SK-N-SH (cell line): ENCODE results near the gene MRM1. TPM values are rescaled to one million over a fixed set of nuclear protein-coding genes. Genes with fewer than 3 reads are reported as not detected.

ENCODE experiments used
- CTCF ChIA-PET: fragments of 300-600, 350-600 bp; formaldehyde crosslinking; extraction: SDS; loops from one replicate; lab custom pipeline; 2021; lab: Yijun Ruan, JAX
- POLR2A ChIA-PET: fragments of 350-600 bp; sonication (Branson Sonifier 250); formaldehyde crosslinking; extraction: SDS; loops from one replicate; lab custom pipeline; 2020; ENCODE audit warnings: antibody characterized with exemption, inconsistent platforms; lab: Yijun Ruan, JAX
- DNase-seq: peaks from one replicate; pipeline ENCODE4 v3.0.0; 2012
- H2AFZ ChIP-seq: fragments of 200-600 bp; sonication (generic); 2 replicates; pipeline ENCODE4 v1.8.1; 2016; ENCODE audit warnings: antibody characterized with exemption, mild to moderate bottlenecking, low read depth
- H3F3A ChIP-seq: fragments of 200-600 bp; sonication (generic); replicated peaks from 2 replicates; pipeline ENCODE3; 2016; ENCODE audit warnings: antibody characterized with exemption, mild to moderate bottlenecking; ENCODE audit not compliant: insufficient read depth
- H3K27ac ChIP-seq, 2 experiments: fragments of 200-500 bp in 1 of 2; fragments of 200-600 bp in 1 of 2; sonication (Bioruptor generic) in 1 of 2; sonication (generic), shearing (Covaris generic) in 1 of 2; 2 replicates each; pipeline versions ENCODE4 v1.5.1 to v1.6.1; 2014 to 2016; ENCODE audit warnings: low read depth in 2 of 2, inconsistent platforms in 1 of 2, low read length in 1 of 2, mild to moderate bottlenecking in 1 of 2, mixed read lengths in 1 of 2
- H3K27me3 ChIP-seq: fragments of 200-600 bp; sonication (generic), shearing (Covaris generic); 2 replicates; pipeline ENCODE4 v1.6.1; 2016; ENCODE audit warnings: mixed run types; ENCODE audit not compliant: insufficient read depth
- H3K36me3 ChIP-seq, 2 experiments: fragments of 200-500 bp in 1 of 2; fragments of 200-600 bp in 1 of 2; sonication (Bioruptor generic) in 1 of 2; sonication (generic) in 1 of 2; replicated peaks in 1 of 2; 2 replicates each; pipeline versions ENCODE3 to v1.5.1; 2014 to 2016; ENCODE audit warnings: low read length in 1 of 2, mild to moderate bottlenecking in 1 of 2; ENCODE audit not compliant: insufficient read depth in 2 of 2, control insufficient read depth in 1 of 2
- H3K4me1 ChIP-seq, 2 experiments: fragments of 200-500 bp in 1 of 2; fragments of 200-600 bp in 1 of 2; sonication (Bioruptor generic) in 1 of 2; sonication (generic), shearing (Covaris generic) in 1 of 2; 2 replicates each; pipeline versions ENCODE4 v1.5.1 to v1.6.1; 2014 to 2016; ENCODE audit warnings: low read depth in 1 of 2, low read length in 1 of 2, mixed run types in 1 of 2; ENCODE audit not compliant: insufficient read depth in 2 of 2, control insufficient read depth in 1 of 2
- H3K4me2 ChIP-seq: fragments of 200-600 bp; sonication (generic), shearing (Covaris generic); 2 replicates; pipeline ENCODE4 v1.6.1; 2017; ENCODE audit warnings: mixed run types
- H3K4me3 ChIP-seq, 2 experiments: fragments of 200-500 bp in 1 of 2; fragments of 200-600 bp in 1 of 2; sonication (Bioruptor generic) in 1 of 2; sonication (generic), shearing (Covaris generic) in 1 of 2; 2 replicates each; pipeline versions ENCODE4 v1.5.1 to v1.8.1; 2014 to 2016; ENCODE audit warnings: low read depth in 2 of 2, inconsistent platforms in 1 of 2, low read length in 1 of 2, mild to moderate bottlenecking in 1 of 2, mixed read lengths in 1 of 2, moderate library complexity in 1 of 2
- H3K79me2 ChIP-seq: fragments of 200-600 bp; sonication (generic); 2 replicates; pipeline ENCODE4 v1.8.1; 2017; ENCODE audit warnings: mild to moderate bottlenecking; ENCODE audit not compliant: insufficient read depth
- H3K9ac ChIP-seq: fragments of 200-600 bp; sonication (generic); 2 replicates; pipeline ENCODE4 v1.6.1; 2017; ENCODE audit warnings: mixed run types
- H3K9me2 ChIP-seq: fragments of 200-600 bp; sonication (generic); 2 replicates; pipeline ENCODE4 v1.6.1; 2017; ENCODE audit warnings: mixed run types
- H3K9me3 ChIP-seq: fragments of 200-600 bp; sonication (generic); 2 replicates; pipeline ENCODE4 v1.6.1; 2017; ENCODE audit warnings: mixed run types, mild to moderate bottlenecking, moderate library complexity
- H4K20me1 ChIP-seq: fragments of 200-600 bp; sonication (generic); 2 replicates; pipeline ENCODE4 v1.6.1; 2017; ENCODE audit warnings: mild to moderate bottlenecking, mixed run types; ENCODE audit not compliant: insufficient read depth
- CHD2 ChIP-seq: fragments of 150-350 bp; IDR thresholded peaks from 2 replicates; pipeline ENCODE4 v1.6.1; 2018; ENCODE audit warnings: low read length; ENCODE audit not compliant: partially characterized antibody
- FOXJ3 ChIP-seq: sonication (generic); formaldehyde crosslinking; IDR thresholded peaks from 2 replicates; pipeline ENCODE4 v1.5.1; 2020; ENCODE audit warnings: mild to moderate bottlenecking, missing genetic modification reagents
- IRF3 ChIP-seq: fragments of 150-350 bp; IDR thresholded peaks from 2 replicates; pipeline ENCODE4 v1.6.1; 2016; ENCODE audit warnings: mild to moderate bottlenecking, low read depth, low read length
- JUND ChIP-seq: IDR thresholded peaks from 2 replicates; pipeline ENCODE4 v1.4.0; 2012
- MAX ChIP-seq: IDR thresholded peaks from 2 replicates; pipeline ENCODE4 v1.4.0; 2012; ENCODE audit warnings: low read depth
- MXI1 ChIP-seq: IDR thresholded peaks from 2 replicates; pipeline ENCODE4 v1.6.1; 2012; ENCODE audit warnings: mild to moderate bottlenecking, low read depth, low read length, improper control_type of control experiment
- SIN3A ChIP-seq: IDR thresholded peaks from 2 replicates; pipeline ENCODE4 v1.6.1; 2012; ENCODE audit warnings: low read depth, mild to moderate bottlenecking, low read length, moderate library complexity, borderline replicate concordance
- SMC3 ChIP-seq: IDR thresholded peaks from 2 replicates; pipeline ENCODE4 v1.6.1; 2012; ENCODE audit warnings: low read depth, low read length, improper control_type of control experiment
- TCF12 ChIP-seq: IDR thresholded peaks from 2 replicates; pipeline ENCODE4 v1.4.0; 2012
- WGBS: methylation state at CpG from one replicate; pipeline ENCODE4 v1.1.6; 2017; ENCODE audit warnings: low lambda C conversion rate; 5-methylcytosine and 5-hydroxymethylcytosine counted together
- polyA plus RNA-seq, 3 experiments: library from polyadenylated mRNA; depleted of rRNA; stranded (reverse); fragments of >200 nt; gene quantifications; 2 replicates each; pipeline ENCODE4 v1.2.3, GENCODE V29; 2012
- TF ChIP-seq, protein P1 (sequence below): IDR thresholded peaks from 2 replicates; pipeline ENCODE4; 2012
- TF ChIP-seq, protein P2 (sequence below): IDR thresholded peaks from 2 replicates; pipeline ENCODE4 v1.4.0; 2012; ENCODE audit warnings: low read depth, borderline replicate concordance

MRM1 gene
- polyA plus RNA-seq, 1 of the 3 experiments (the other 2 are of a cell fraction) = 9.8 TPM

DNA sequence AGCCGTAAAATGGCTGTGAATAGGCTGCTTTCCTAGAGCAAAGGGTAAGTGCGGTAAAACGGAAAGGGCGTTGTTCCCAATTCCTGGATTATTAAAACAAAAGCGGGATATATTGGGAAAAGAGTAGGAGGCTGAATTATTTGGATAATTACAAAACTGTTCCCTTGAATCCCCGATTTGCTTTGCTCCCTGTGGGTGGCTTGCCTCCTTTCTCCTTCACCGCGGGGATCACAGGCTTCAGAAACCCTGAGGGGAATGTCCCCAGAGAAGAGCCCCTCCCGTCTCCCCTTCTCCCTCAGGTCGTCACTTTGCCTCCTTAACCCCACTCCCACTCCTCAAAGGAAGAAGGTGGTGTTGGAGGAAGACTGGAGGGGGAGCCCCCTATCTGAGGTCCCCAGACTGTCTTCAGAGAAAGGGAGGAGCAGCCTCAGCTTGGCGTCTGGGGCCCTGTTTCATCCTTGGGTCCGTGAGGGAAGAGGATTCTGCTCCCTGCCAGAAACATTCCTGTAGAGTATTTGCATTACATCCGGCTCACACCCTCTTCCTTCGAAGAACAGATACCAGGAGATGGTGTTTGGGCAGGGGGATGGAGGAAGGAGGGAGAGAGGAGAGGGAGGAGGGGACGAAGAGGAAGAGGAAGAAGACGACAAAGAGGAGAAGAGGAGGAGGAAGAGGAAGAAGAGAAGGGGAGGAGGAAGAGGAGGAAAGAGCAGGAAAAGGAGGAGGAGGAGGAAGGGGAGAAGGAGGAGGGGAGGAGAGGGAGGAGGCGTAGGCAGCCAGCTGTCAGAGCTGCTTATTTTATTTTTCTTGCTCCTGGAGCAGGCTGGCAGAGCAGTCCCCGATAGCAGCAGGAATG is 31.8 kb downstream of the MRM1 start (continued):
- TF ChIP-seq, protein P1, sequence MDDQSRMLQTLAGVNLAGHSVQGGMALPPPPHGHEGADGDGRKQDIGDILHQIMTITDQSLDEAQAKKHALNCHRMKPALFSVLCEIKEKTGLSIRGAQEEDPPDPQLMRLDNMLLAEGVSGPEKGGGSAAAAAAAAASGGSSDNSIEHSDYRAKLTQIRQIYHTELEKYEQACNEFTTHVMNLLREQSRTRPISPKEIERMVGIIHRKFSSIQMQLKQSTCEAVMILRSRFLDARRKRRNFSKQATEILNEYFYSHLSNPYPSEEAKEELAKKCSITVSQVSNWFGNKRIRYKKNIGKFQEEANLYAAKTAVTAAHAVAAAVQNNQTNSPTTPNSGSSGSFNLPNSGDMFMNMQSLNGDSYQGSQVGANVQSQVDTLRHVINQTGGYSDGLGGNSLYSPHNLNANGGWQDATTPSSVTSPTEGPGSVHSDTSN = no peak

DNA sequence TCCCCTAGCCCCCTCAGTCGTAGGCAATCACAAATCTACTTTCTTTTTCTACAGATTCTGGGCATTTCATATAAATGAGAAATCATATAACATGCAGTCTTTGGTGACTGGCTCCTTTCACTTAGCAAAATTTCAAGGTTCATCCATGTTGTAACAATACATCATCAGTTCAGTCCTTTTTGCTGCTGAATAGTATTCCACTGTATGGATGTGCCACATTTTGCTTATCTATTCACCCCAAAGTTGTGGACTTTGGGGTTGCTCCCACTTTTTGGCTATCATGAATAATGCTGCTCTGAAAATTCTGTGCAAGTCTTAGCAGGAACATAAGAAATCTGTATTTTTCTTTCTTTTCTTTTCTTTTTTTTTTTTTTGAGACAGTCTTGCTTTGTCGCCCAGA is 39.0 kb downstream of the MRM1 start:
- no peak overlapping the region for H3K4me2 ChIP-seq
- H4K20me1 ChIP-seq = no peaks in the 10 kb centered on the region
- H2AFZ ChIP-seq = no peak overlapping the region
- H3K79me2 ChIP-seq = no peaks in the 10 kb centered on the region
- no peaks in the 10 kb centered on the region for H3K9me2 ChIP-seq
- no peaks in the 10 kb centered on the region for H3K36me3 ChIP-seq
- 80% methylated on average over 2 of the region's 2 CpGs for WGBS
- H3K27ac ChIP-seq = no peak overlapping the region
- peaks cover 0 to 2% of the 10 kb centered on the region in 2 experiments; a peak in 1 of 4 replicates for H3K4me1 ChIP-seq
- peaks cover 40% of the 10 kb centered on the region for H3K27me3 ChIP-seq
- H3K9me3 ChIP-seq = no peaks in the 10 kb centered on the region
- H3F3A ChIP-seq = no peaks in the 10 kb centered on the region
- CTCF ChIA-PET = interaction anchor here (0.9 to 3.2 kb wide), 3 partner anchors 11 to 407 kb away, joined by 3 to 13 read pairs (median 3); no protein-coding TSS in a partner anchor
- H3K9ac ChIP-seq = no peak overlapping the region
- H3K4me3 ChIP-seq = no peak overlapping the region
- POLR2A ChIA-PET = no interaction called here
- no peak for DNase-seq
- TF ChIP-seq SIN3A (no peak), MXI1 (no peak), MAX (no peak), FOXJ3 (CRISPR knock-in tag) (no peak), SMC3 (no peak)
- TF ChIP-seq, protein P2, sequence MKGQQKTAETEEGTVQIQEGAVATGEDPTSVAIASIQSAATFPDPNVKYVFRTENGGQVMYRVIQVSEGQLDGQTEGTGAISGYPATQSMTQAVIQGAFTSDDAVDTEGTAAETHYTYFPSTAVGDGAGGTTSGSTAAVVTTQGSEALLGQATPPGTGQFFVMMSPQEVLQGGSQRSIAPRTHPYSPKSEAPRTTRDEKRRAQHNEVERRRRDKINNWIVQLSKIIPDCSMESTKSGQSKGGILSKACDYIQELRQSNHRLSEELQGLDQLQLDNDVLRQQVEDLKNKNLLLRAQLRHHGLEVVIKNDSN = no peak

- Histone ChIP-seq H3K27ac (no peak overlapping the region), H3K4me2 (no peak overlapping the region), H3K27me3 (peaks cover 40% of the 10 kb centered on the region), H3K79me2 (no peaks in the 10 kb centered on the region), H4K20me1 (no peaks in the 10 kb centered on the region), H3K4me3 (no peak overlapping the region), H3K9me3 (no peaks in the 10 kb centered on the region), H3K4me1 (peaks cover 0 to 2% of the 10 kb centered on the region in 2 experiments; a peak in 1 of 4 replicates), H2AFZ (no peak overlapping the region), H3F3A (no peaks in the 10 kb centered on the region), H3K36me3 (no peaks in the 10 kb centered on the region), H3K9ac (no peak overlapping the region)
- no peak for DNase-seq
- 95% methylated on average over 6 of the region's 10 CpGs for WGBS
- ChIA-PET POLR2A (no interaction called here), CTCF (interaction anchor here (0.9 to 1.0 kb wide), 3 partner anchors 11 to 407 kb away, joined by 3 to 5 read pairs (median 3); no protein-coding TSS in a partner anchor)
- TF ChIP-seq TCF12 = no peak
- TF ChIP-seq CHD2 = no peak
- no peak for TF ChIP-seq IRF3
- TF ChIP-seq SIN3A = no peak
- no peak for TF ChIP-seq JUND
- TF ChIP-seq, all 33 proteins: peak for 0
- H3K9me2 ChIP-seq = no peaks in the 10 kb centered on the region
Measured at GRCh38 chr17:36640836-36641235, 39.5 kb downstream of the MRM1 start.
